Skin epidermis (tissue), 12 donors: Measurements from ENCODE around the gene PHIP.
A peak's percentile ranks its signal among the peaks of the same experiment; 100 is the strongest.
"Not testable (repeated sequence)": the region's sequence is repeated elsewhere in the genome, so short reads cannot be mapped to it uniquely, and the experiment has no call there.

Experiments
- H3K27ac ChIP-seq, 21 experiments: fragments of 200-600 bp; sonication (generic) in 11 of 21; one replicate each; pipeline ENCODE4 v1.5.0; 2020; ENCODE audit warnings: mild to moderate bottlenecking in 3 of 21, inconsistent platforms in 2 of 21, moderate library complexity in 2 of 21
- H3K4me3 ChIP-seq, 7 experiments: fragments of 200-600 bp; sonication (generic) in 2 of 7; one replicate each; pipeline ENCODE4 v1.5.0; 2020; ENCODE audit warnings: inconsistent platforms in 2 of 7, mild to moderate bottlenecking in 2 of 7, moderate library complexity in 1 of 7

Gene PHIP

GRCh38 chr6:79078075-79078969 lies at the start of gene PHIP:
Gene PHIP (minus strand): TSS chr6:79078254. CDS start chr6:79078068, 186 bp downstream.
- Histone ChIP-seq H3K4me3 (peak within 1 kb of the TSS; percentile 68 to 98 (median 90)), H3K27ac (peak within 1 kb of the TSS; percentile 94 to 100 (median 99))

DNA sequence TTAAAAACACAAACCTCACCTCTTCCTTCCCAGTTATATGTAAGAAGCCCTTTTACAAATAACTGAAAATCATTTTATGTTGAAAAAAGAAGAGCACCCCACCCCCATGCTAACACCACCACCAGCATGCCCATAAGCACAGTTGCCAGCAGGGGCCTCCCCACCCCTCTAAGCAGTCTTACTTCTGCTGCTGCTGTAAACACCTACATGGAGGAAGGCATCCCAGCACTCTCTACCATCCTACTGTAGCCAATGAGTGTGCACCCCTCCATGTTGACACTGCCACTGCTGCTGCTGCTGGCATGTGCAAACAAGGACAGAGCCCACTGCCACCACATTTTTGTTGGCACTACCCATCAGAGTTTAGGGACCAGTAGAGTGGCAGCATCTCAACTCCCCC lies 49.6 kb upstream of the PHIP start:
- Histone ChIP-seq H3K27ac (no peak overlapping the region), H3K4me3 (no peak overlapping the region)

DNA sequence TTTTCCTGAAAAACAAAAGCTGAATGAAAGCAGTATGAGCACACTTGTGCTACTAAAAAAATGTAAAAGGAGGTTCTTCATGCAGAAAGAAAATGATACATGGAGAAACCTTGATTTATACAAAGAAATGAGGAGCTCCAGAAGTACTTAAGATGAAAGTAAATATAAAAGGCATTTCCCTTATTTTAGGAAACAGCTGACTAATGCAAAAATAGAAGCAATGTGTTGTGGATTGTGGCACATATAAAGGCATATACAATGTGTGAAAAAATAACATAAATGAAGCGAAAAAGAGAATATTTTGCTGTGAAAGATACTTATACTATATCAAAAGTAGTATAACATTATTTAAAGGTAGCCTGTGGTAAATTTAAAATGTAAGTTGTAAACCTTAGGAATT lies 41.2 kb upstream of the PHIP start:
- Histone ChIP-seq H3K27ac (no peak overlapping the region), H3K4me3 (no peak overlapping the region)

GRCh38 chr6:79117752-79118151 lies 39.7 kb upstream of the PHIP start:
- no peak overlapping the region for H3K4me3 ChIP-seq
- H3K27ac ChIP-seq, result no peak overlapping the region

DNA sequence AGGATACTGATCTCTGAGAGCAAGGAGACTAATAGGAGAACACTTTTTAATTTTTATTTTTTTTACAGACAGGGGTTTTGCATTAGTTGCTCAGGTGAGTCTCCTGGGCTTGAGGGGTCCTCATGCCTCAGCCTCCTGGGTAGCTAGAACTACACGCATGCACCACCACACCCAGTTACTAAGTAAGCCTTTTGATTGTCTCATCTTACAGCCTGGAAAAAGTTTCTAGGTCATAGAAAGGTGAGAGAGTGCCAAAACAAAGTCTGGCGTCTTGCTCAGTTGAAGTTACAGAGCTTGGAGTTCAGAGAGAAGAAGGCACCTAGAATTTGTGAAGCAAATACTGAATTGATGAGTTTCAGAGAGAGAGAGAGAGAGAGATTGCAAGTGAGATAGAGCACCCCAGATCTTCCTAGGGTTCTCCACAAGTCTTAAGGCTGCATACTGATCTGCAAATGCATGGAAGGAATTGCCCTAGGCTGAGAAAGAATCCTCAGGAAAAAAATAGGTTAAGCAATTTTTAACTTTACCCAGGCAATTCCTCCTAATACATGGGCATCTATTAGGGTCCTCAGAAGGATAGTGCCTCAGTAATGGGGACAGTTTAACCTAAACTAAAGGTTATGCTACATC lies 37.6 kb upstream of the PHIP start:
- Histone ChIP-seq H3K4me3 (no peak overlapping the region), H3K27ac (no peak overlapping the region)

DNA sequence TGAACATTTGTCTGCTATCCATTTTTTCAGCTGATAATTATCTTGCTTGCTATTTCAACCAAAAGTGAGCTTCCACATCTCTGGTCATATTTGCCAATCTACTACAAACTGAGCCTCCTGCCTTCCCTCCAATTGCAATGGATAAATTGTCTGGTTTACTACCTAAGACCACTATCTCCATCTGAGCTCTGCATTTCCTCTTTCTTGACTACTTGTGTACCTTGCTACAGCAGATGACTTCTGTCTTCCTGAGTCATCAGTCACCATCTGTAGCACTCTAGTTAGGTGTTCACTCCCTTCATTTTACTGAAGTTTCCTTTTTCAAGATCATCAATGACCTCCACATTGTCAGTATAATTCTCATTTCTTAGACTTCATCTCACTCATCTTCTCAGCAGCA lies 33.5 kb upstream of the PHIP start:
- Histone ChIP-seq H3K4me3 (no peak overlapping the region), H3K27ac (no peak overlapping the region)

- Histone ChIP-seq H3K4me3 (no peak overlapping the region), H3K27ac (no peak overlapping the region)
Measured at GRCh38 chr6:79101164-79101563, 23.1 kb upstream of the PHIP start.

DNA sequence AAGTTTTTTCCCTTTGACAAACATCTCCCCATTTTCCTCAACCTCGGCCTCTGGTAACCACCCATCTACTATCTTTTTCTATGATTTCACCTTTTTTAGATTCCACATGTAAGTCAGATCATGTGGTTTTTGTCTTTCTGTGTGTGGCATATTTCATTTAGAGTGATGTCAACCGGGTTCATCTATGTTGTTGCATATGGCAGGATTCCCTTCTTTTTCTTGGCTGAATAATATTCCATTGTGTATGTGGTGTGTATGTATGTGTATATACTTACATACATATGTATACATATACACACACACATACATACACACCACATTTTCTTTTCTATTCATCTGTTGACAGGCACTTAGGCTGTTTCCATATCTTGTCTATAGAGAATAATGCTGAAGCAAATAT lies 22.2 kb upstream of the PHIP start:
- no peak overlapping the region for H3K27ac ChIP-seq
- no peak overlapping the region for H3K4me3 ChIP-seq

DNA sequence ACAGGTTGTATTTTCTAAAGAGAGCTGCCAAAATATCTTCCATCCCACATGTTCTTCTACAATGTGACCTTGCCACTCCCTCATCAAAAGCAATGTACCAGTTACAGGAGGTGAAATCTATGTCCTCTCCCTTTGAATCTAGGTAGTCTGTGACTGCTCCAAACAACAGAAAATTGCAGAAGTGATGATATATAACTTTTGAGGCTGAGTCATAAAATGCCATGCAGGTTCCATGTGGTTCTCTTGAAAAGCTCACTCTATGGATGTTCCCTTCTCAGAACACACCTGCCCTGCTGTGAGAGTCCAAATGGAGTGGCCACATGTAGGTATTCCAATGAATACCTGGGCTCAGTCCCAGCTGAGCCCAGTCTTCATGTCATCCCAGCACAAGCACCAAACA lies 16.9 kb upstream of the PHIP start:
- no peak overlapping the region for H3K4me3 ChIP-seq
- no peak overlapping the region for H3K27ac ChIP-seq

- not testable (repeated sequence) for H3K27ac ChIP-seq, H3K4me3 ChIP-seq
Measured at GRCh38 chr6:79091801-79092200, 13.7 kb upstream of the PHIP start.

- Histone ChIP-seq H3K4me3 (no peak overlapping the region), H3K27ac (no peak overlapping the region)
Measured at GRCh38 chr6:79089552-79090404, 11.7 kb upstream of the PHIP start.

DNA sequence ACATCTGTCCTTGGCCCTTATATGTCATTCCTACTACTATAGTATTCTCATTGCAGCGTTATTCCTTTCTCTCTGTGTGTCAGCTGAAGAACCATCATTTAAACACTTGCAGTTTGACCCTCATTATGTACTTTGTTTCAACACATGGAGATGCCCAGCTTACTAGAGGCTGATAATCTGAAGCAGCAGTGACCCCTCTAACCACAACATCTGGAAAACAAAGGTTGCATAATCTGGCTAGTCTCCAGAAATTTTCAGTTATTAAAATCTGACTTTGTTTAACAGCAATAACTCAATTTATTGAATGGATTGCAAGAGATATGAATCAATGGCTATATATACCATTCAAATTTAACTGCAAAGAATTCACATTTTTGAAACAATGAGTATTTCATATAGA lies 6.6 kb upstream of the PHIP start:
- Histone ChIP-seq H3K27ac (no peak overlapping the region), H3K4me3 (no peak overlapping the region)

GRCh38 chr6:79082304-79082703 lies 4.2 kb upstream of the PHIP start:
- Histone ChIP-seq H3K4me3 (no peak overlapping the region), H3K27ac (no peak overlapping the region)

GRCh38 chr6:79081663-79082062 lies 3.6 kb upstream of the PHIP start:
- Histone ChIP-seq H3K27ac (no peak overlapping the region), H3K4me3 (no peak overlapping the region)

- Histone ChIP-seq H3K27ac (peak overlapping the region in 7 of 21 experiments; percentile 94 to 100 (median 99)), H3K4me3 (peak overlapping the region in 2 of 7 experiments; percentile 86 to 91)
Measured at GRCh38 chr6:79079561-79080041, 1.5 kb upstream of the PHIP start.

GRCh38 chr6:79077715-79078074 lies 359 bp downstream of the PHIP start:
- peak overlapping the region; percentile 94 to 100 (median 99) for H3K27ac ChIP-seq
- peak overlapping the region; percentile 68 to 98 (median 90) for H3K4me3 ChIP-seq

- Histone ChIP-seq H3K27ac (peak overlapping the region; percentile 62 to 100 (median 90)), H3K4me3 (peak overlapping the region; percentile 49 to 91 (median 78))
Measured at GRCh38 chr6:79076782-79077641, 1.0 kb downstream of the PHIP start.

DNA sequence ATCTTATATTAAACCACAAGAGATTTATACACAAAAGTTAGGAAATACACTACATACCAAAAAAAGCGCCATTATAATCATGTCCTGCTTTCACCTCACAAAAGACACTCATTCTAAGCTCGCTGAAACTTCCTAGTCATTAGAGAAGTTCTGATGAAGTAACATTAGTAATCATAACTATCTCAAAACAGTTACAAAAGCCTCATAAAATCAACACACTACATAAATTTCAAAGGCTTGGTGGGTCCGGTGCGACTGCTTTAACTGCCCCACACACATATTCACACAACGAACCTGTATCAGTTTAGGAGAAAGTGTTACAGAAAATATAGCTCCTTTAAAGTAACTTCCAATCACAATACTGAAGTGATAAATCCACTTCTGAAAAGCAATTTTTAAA lies 1.9 kb downstream of the PHIP start:
- H3K27ac ChIP-seq, result peak overlapping the region in 19 of 21 experiments; percentile 49 to 100 (median 90)
- peak overlapping the region; percentile 49 to 91 (median 78) for H3K4me3 ChIP-seq

- no peak overlapping the region for H3K4me3 ChIP-seq
- H3K27ac ChIP-seq, result no peak overlapping the region
Measured at GRCh38 chr6:79073888-79074287, 4.2 kb downstream of the PHIP start.
